PC-9 (cell line): ENCODE data around the gene VWA5A.

Experiments used
- EZH2 ChIP-seq: fragments of 200-600 bp; sonication (generic); IDR thresholded peaks from 2 replicates; pipeline ENCODE4 v1.8.0; 2017; ENCODE audit warnings: antibody characterized with exemption, low read depth
- TF ChIP-seq, protein P1 (sequence below): fragments of 200-600 bp; sonication (generic); conservative IDR thresholded peaks from 2 replicates; pipeline ENCODE4 v1.6.1; 2017; ENCODE audit warnings: mixed run types, antibody characterized with exemption, mild to moderate bottlenecking, moderate library complexity

DNA sequence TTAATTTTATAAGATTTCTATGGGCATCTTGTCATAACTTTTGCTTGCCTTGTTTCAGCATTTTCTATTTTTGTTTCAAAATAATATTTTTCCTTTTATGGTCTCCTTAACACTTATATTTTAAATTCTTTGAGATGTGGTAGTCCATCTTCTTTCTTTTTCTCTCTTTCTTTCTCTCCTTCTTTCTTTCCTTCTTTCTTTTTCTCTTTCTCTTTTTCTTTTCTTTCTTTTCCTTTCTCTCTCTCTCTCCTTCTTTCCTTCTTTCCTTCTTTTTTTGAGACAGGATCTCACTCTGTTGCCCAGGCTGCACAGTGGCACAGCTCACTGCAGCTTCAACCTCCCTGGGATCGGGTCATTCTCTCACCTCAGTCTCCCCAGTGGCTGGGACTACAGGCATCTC is 38.0 kb upstream of the VWA5A start:
- TF ChIP-seq, protein P1, sequence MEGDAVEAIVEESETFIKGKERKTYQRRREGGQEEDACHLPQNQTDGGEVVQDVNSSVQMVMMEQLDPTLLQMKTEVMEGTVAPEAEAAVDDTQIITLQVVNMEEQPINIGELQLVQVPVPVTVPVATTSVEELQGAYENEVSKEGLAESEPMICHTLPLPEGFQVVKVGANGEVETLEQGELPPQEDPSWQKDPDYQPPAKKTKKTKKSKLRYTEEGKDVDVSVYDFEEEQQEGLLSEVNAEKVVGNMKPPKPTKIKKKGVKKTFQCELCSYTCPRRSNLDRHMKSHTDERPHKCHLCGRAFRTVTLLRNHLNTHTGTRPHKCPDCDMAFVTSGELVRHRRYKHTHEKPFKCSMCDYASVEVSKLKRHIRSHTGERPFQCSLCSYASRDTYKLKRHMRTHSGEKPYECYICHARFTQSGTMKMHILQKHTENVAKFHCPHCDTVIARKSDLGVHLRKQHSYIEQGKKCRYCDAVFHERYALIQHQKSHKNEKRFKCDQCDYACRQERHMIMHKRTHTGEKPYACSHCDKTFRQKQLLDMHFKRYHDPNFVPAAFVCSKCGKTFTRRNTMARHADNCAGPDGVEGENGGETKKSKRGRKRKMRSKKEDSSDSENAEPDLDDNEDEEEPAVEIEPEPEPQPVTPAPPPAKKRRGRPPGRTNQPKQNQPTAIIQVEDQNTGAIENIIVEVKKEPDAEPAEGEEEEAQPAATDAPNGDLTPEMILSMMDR = no peak
- TF ChIP-seq EZH2 = no peak
